HG03135 (cell line): ENCODE data around the gene SPRY1.

Experiments used
- ATAC-seq: cut with Tn5 transposase; IDR thresholded peaks from one replicate; pipeline ENCODE4 v1.9.1; 2021; ENCODE audit warnings: mild to moderate bottlenecking, moderate library complexity; ENCODE audit not compliant: unreplicated experiment

SPRY1 gene, protein sequence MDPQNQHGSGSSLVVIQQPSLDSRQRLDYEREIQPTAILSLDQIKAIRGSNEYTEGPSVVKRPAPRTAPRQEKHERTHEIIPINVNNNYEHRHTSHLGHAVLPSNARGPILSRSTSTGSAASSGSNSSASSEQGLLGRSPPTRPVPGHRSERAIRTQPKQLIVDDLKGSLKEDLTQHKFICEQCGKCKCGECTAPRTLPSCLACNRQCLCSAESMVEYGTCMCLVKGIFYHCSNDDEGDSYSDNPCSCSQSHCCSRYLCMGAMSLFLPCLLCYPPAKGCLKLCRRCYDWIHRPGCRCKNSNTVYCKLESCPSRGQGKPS

DNA sequence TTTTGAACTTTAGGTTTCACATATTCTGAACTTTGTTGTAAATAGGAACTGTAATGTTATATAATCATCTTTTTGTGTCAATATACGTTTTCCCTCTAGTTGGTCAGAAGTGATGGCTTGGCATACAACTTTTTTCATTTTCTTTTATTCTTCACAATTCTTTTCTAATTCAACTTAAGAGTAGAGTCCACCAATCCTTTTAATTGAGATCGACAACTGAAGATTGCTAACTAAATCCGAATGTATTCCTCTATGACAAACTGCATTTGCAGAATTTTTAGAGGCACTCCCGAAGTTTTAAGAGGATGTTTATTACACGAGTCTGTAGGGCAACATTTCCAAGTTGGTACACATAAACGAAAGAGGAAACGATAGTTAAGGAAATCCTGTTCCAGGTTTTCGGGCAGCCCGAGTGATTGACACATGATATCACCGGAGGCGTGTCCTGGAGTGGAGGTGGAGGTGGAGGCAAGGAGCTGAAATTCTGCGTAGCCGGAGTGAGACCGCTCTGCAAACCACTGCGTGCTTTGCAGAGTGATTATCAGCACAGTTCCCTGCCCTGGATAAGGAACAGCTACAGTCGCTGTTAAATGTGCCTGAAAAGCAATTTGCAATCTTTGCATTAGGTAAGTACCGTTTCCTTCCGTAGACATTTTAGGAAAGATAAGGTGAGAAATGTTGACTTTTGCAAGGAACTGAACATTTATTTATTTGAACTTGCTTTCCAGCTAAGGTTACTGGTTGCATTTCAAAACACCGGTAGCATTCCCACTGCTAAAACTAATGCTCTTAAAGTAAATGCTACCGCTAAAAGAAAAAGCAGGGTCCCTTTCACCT, at the start of gene SPRY1:
Gene SPRY1, plus strand, starts transcription at position 489 of the 837 bp plus-strand sequence. CDS start 4,797 bp downstream, outside the sequence.
- peak; percentile 47 for ATAC-seq

DNA sequence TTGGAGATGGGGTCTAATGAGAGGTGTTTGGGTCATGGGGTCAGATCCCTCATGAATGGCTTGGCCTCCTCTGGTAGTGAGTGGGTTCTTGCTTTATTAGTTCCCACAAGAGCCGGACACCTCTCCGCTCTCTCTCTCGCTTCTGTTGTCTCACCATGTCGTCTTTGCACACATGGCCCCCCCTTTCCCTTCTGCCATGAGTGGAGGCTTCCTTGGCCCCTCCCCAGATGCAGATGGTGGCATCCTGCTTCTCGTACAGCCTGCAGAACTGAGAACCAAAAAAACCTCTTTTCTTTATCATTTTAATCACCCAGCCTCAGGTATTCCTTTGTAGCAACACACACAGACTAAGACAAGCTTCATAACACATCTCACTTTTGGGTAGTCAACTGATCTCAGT, 49.6 kb upstream of the SPRY1 start:
- ATAC-seq, result no peak

DNA sequence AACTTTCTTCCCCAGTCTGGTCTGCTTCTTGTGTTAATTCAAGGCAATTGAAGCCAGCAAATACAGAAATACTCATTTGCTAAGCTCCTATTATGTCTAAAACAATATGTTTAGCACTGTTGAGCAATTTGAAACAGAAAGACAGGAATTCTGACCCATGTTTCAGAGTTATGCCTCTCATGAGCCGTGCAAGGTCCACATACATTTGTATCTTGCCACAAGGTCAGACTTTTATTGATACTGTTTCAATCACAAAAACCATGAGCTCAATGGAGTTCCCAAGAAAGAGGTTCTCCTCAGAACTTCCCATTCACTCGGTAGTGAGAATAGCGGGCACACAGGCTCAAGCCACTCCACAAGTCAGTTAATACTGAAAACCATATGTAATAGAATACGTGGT, 47.6 kb upstream of the SPRY1 start:
- no peak for ATAC-seq

DNA sequence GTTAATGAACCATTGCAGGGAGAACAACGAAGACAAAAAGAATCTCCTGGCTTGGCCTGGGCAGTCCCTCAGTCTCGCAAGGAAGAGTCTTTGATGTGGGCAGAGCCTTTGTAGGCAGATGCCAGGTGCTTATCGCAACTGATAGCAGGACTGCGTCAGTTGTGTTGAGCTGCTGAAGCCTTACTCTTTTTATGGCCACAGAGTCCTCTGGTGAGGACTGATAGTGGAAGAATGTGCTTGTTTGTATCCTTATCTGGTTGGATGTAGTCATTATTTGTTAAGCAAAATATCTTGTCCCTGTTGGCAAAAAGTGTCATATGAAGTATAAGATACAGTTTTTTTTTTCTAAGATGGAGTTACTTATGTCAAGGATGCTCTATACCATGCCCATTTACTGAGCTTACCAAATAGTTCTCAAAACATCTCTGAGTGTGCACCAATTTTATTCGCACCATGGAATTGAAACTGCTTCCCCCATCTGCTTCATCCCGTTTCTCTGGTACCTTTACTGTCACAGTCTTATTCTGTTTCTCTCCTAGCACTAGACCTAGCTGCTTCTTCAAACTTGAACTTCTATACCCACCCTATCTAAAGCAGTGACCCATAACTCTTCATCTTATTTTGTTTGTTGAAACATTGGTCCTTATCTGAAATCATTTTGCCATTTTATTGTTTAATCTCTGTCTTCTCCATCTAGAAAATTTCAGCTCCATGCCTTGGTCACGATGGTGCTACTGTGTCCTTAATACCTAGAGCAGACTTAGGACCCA, 47.0 kb upstream of the SPRY1 start:
- no peak for ATAC-seq

GRCh38 chr4:123350191-123350544, 46.4 kb upstream of the SPRY1 start:
- ATAC-seq, result no peak

DNA sequence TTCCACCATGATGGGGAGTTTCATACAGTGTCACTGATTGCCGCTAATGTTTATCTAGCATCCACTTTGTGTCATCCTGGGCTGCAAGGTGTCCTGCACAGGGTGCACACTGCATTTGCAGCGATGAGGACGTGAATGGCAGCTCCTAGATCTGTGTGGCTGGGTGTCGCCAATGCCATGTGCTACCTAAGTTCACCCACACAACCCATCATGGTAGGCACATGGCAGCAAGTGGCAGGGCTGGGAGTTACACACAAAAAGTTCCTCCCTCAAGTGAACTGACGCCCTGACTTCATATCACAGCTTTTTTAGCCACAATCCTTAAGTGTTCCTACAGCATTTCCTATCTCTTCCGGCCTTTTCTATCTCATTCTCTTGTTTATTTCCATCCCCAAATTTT, 45.9 kb upstream of the SPRY1 start:
- ATAC-seq, result no peak

- ATAC-seq, result no peak
These were observed 44.9 kb upstream of the SPRY1 start for GRCh38 chr4:123351713-123352112.

DNA sequence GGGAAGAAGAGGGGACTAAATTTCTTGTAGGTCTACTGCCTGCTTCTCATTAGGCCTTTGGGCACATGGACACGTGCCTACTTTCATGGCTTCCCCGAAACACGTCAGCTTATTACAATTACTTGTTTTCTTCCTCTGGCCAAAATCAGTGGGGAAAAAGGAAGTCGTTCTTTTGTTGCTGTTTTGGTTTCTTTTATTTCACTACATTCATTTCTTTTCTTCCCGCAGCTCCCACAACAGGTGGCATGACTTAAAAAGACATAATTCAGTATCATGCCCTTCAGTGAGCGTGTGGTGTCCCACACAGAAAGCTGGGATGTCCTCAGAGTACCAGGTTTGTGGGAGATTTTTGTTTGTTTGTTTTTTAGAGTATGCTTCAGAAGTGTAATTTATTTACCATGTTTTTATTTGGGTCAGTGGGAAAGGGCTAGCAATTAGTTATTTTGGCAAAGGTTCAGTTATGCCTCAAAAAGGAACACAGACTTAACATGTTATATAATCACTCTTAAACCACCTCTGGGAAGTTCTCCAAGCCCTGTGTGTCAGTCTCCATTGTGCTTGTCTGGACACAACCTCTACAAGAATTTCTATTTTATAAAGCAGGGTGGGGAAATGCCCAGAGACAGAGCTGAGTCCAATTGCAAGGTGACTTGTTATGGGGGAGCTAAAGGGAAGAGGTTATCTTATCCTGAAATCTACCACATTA, 44.2 kb upstream of the SPRY1 start:
- no peak for ATAC-seq

- no peak for ATAC-seq
These were observed 43.6 kb upstream of the SPRY1 start for GRCh38 chr4:123352966-123353365.

GRCh38 chr4:123353656-123354055, 42.9 kb upstream of the SPRY1 start:
- ATAC-seq, result no peak

DNA sequence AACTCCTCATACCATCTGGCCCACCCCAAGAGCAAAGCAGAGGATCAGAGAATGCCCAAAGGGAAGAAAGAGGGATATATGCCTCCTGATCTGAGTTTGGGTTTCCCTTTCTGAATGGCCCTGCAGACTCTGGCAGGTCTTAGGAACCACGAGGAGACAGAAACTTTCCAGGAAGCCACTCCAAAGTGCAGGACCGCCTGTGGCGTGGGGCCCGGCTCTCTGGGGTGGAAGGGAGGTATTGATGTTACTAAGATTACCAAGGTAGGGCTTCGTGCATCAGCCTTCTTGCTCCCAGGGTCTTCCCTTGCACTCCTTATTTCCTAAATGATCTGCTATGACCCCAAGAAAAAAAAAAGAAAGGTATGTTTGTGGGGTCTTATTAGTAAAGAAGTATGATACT, 41.9 kb upstream of the SPRY1 start:
- no peak for ATAC-seq

GRCh38 chr4:123356921-123357320, 39.7 kb upstream of the SPRY1 start:
- ATAC-seq, result no peak

GRCh38 chr4:123359449-123360315, 36.9 kb upstream of the SPRY1 start:
- ATAC-seq, result no peak

- no peak for ATAC-seq
These were observed 35.3 kb upstream of the SPRY1 start for GRCh38 chr4:123361195-123361861.

DNA sequence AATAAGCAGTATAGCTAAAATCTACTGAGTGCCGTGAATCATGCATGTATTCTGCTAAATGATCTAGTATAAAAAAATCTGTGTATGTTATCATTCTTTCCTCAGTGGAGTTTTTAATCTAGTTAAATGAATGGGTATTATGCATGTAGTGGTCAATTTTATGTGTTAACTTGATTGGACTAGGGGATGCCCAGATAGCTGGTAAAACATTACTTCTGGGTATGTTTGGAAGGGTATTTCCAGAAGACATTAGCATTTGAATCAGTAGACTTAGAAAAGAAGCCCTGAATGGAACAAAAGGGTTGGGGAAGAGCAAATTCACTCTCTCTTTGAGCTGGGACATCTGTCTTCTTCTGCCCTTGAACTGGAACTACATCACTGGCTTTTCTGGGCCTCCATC, 34.5 kb upstream of the SPRY1 start:
- ATAC-seq, result no peak

- peak; percentile 94 for ATAC-seq
These were observed 32.9 kb upstream of the SPRY1 start for GRCh38 chr4:123363729-123364128.

- no peak for ATAC-seq
These were observed 31.7 kb upstream of the SPRY1 start for GRCh38 chr4:123364906-123365305.

GRCh38 chr4:123365412-123365811, 31.2 kb upstream of the SPRY1 start:
- no peak for ATAC-seq

DNA sequence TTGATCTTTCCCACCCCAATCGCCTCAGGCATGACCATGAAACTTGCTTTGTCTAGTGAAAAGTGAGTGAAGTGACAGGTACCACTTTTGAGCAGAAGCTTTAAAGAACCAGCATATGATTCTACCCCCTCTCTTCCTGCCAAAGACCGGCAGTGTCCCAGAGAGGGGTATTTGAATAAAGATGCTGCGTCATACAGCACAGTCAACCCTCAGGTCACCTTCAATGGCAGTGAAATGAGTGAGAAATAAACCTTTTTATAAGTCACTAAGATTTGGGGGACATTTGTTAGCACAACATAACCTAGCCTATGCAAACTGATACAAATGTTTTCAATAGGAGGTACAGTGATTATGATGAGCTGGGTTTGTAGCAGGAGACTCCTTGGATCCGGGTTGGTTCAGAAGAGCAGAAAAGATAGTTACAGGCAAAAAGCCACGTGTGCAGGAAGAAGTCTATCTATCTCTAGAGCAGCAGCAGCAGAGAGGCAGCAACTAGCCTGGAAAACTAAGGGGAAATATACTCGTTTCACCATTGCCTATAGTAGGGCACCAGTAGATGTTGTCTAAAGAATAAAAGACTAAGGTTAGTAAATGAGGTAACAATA, 30.3 kb upstream of the SPRY1 start:
- no peak for ATAC-seq
